Gastrocnemius medialis (tissue), 4 donors: ENCODE results near the gene NDUFS5. TPM values are rescaled to one million over a fixed set of nuclear protein-coding genes. Genes with fewer than 3 reads are reported as not detected.
"Not testable (repeated sequence)": the region's sequence is repeated elsewhere in the genome, so short reads cannot be mapped to it uniquely, and the experiment has no call there.

Experiments
- ATAC-seq, 2 donors: fragments of 150-250 bp; one replicate each; pipeline ENCODE4 v1.9.1; 2016
- DNase-seq, 2 donors: peaks; one replicate each; pipeline ENCODE4 v3.0.0-alpha.2; 2019
- H3K27ac ChIP-seq, 4 donors: fragments of 200-600 bp; sonication (generic); 1 replicate in 1 of 4; 2 replicates in 3 of 4; pipeline ENCODE4 v1.5.1; 2016 to 2018; ENCODE audit warnings: mild to moderate bottlenecking in 2 of 4, moderate library complexity in 1 of 4
- H3K27me3 ChIP-seq, 3 donors: fragments of 200-600 bp; sonication (generic) in 2 of 3; 1 replicate in 1 of 3; 2 replicates in 2 of 3; pipeline versions ENCODE4 v1.5.1 to v1.6.0; 2016 to 2019; ENCODE audit warnings: mild to moderate bottlenecking in 1 of 3, moderate library complexity in 1 of 3
- H3K36me3 ChIP-seq, 2 donors: fragments of 200-600 bp; sonication (generic) in 1 of 2; one replicate each; pipeline ENCODE4 v1.5.1; 2017 to 2018
- H3K4me1 ChIP-seq, 2 donors: fragments of 200-600 bp; sonication (generic) in 1 of 2; one replicate each; pipeline ENCODE4 v1.5.1; 2016 to 2017; ENCODE audit warnings: mild to moderate bottlenecking in 2 of 2
- H3K4me3 ChIP-seq, 4 donors: fragments of 200-600 bp; sonication (generic) in 3 of 4; 1 replicate in 1 of 4; 2 replicates in 3 of 4; pipeline ENCODE4 v1.5.1; 2016 to 2019; ENCODE audit warnings: mild to moderate bottlenecking in 2 of 4
- H3K9me3 ChIP-seq, 3 donors: fragments of 200-600 bp; sonication (generic) in 2 of 3; 1 replicate in 1 of 3; 2 replicates in 2 of 3; pipeline ENCODE4 v1.5.1; 2016 to 2019
- CTCF ChIP-seq, 5 experiments: fragments of 450-650 bp in 3 of 5; fragments of 200-600 bp in 2 of 5; sonication (generic) in 2 of 5; IDR thresholded peaks in 4 of 5; conservative IDR thresholded peaks in 1 of 5; 1 replicate in 4 of 5; 2 replicates in 1 of 5; pipeline ENCODE4 v1.5.1; 2016 to 2019; ENCODE audit warnings: antibody characterized with exemption in 5 of 5, mild to moderate bottlenecking in 3 of 5, moderate library complexity in 3 of 5
- POLR2A ChIP-seq, 2 donors: fragments of 450-650 bp; IDR thresholded peaks; one replicate each; pipeline ENCODE4 v1.6.1; 2017; ENCODE audit warnings: antibody characterized with exemption in 2 of 2, mild to moderate bottlenecking in 2 of 2, moderate library complexity in 2 of 2
- in situ Hi-C, 4 donors: fragments of 200-750 bp; cut with MboI; loops; one replicate each; pipeline versions ENCODE4 v1.15.0 to v1.8.0; 2017; ENCODE audit warnings: low sequenced_read_pairs in 4 of 4
- intact Hi-C: fragments of 100-400 bp; cut with DNase I; formaldehyde crosslinking; loops from one replicate; pipeline ENCODE4 v1.15.1; 2023; ENCODE audit warnings: low total_unique reads
- total RNA-seq, 4 donors: library from RNA; depleted of rRNA; stranded (reverse); fragments of >200 nt; gene quantifications; one replicate each; pipeline versions ENCODE4 v1.1.0 to v1.2.3, GENCODE V29; 2016

The NDUFS5 gene
- total RNA-seq, 4 donors from 2014 or later = 603 to 976 (median 911) TPM

- H3K9me3 ChIP-seq = no peaks in the 10 kb centered on the region
- no peaks in the 10 kb centered on the region for H3K4me1 ChIP-seq
- in situ Hi-C loops = no loop called here
- intact Hi-C loops = no loop called here
- ATAC-seq = no peak
- no peak for DNase-seq
- H3K27me3 ChIP-seq = no peaks in the 10 kb centered on the region
- no peak overlapping the region for H3K27ac ChIP-seq
- H3K4me3 ChIP-seq = no peak overlapping the region
- no peaks in the 10 kb centered on the region for H3K36me3 ChIP-seq
- no peak for TF ChIP-seq CTCF (IDR thresholded peaks at IDR 0.05 in 4 of 5, conservative IDR thresholded peaks at IDR 0.05 in 1 of 5)
- TF ChIP-seq POLR2A (IDR thresholded peaks at IDR 0.05) = no peak
These were observed 39.4 kb downstream of the NDUFS5 start for GRCh38 chr1:39065542-39065941.

DNA sequence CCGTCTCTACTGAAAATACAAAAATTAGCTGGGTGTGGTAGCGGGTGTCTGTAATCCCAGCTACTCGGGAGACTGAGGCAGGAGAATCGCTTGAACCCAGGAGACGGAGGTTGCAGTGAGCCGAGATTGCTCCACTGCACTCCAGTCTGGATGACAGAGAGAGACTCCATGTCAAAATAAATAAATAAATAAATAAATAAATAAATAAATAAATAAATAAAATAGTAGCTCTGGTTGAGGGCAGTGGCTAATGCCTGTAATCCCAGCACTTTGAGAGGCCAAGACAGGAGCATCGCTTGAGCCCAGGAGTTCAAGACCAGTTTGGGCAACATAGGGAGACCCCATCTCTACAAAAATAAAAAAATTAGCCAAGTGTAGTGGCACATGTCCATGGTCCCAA lies 42.1 kb downstream of the NDUFS5 start:
- DNase-seq, in situ Hi-C loops, H3K27me3 ChIP-seq, H3K27ac ChIP-seq, H3K4me1 ChIP-seq, ATAC-seq, H3K9me3 ChIP-seq, intact Hi-C loops, H3K36me3 ChIP-seq, H3K4me3 ChIP-seq: not testable (repeated sequence)

GRCh38 chr1:39071557-39071956 lies 45.4 kb downstream of the NDUFS5 start:
- H3K4me1 ChIP-seq, H3K36me3 ChIP-seq, H3K4me3 ChIP-seq, DNase-seq, H3K27ac ChIP-seq, H3K9me3 ChIP-seq, H3K27me3 ChIP-seq, intact Hi-C loops, in situ Hi-C loops, ATAC-seq: not testable (repeated sequence)

DNA sequence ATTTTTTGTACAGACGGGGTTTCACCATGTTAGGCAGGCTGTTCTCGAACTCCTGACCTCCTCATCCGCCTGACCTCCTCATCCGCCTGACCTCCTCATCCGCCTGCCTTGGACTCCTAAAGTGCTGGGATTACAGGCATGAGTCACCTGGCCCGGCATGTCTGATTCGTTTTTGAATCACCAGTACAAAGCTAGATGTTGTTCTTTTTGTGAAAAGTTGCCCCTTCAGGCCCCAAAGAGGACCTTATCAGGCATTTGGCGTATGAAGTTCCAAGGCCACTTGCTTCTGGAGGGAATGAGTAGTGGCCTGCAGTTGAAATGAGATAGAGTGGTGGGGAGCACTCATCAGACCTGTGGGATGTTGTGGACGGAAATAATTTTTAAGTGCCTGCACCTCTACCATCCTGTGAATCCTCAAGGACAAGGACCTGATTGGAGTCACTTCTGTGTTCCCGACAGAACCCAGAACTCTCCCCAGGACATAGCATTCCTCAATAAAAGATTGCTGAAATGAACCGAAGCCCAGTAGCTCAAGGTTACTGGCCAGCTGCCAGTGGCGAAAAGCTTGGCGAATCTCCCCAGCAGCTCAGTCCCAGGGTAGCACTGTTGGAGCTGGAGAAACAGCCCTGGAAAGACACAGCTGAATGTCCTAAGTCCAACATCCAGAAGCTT lies 50.1 kb downstream of the NDUFS5 start:
- H3K4me1 ChIP-seq = no peaks in the 10 kb centered on the region
- in situ Hi-C loops = loop anchor here in 2 of 4 donors (25.0 kb wide), 1 partner anchor 214 kb away; the partner anchor contains the start of genes MYCBP (in 2 of the 2) and RRAGC (in 2 of the 2)

GRCh38 chr1:39076799-39077148 lies 50.6 kb downstream of the NDUFS5 start:
- Histone ChIP-seq H3K9me3 (no peaks in the 10 kb centered on the region), H3K4me1 (no peaks in the 10 kb centered on the region), H3K27ac (peak overlapping the region; percentile 18 to 57 (median 48)), H3K4me3 (no peak overlapping the region), H3K36me3 (no peaks in the 10 kb centered on the region), H3K27me3 (peaks cover 2 to 10% (median 6%) of the 10 kb centered on the region in 3 donors)
- intact Hi-C loops = no loop called here
- ATAC-seq (no peak), DNase-seq (no peak)
- in situ Hi-C loops = loop anchor here in 2 of 4 donors (25.0 kb wide), 1 partner anchor 214 kb away; the partner anchor contains the start of genes MYCBP (in 2 of the 2) and RRAGC (in 2 of the 2)
- no peak for TF ChIP-seq CTCF (IDR thresholded peaks at IDR 0.05 in 4 of 5, conservative IDR thresholded peaks at IDR 0.05 in 1 of 5)
- no peak for TF ChIP-seq POLR2A (IDR thresholded peaks at IDR 0.05)

More for the DNA sequence above, 50.1 kb downstream of the NDUFS5 start:
- peak; percentile 40 to 72 for DNase-seq
- peaks cover 0 to 10% (median 6%) of the 10 kb centered on the region in 3 donors for H3K27me3 ChIP-seq
- no peaks in the 10 kb centered on the region for H3K9me3 ChIP-seq
- ATAC-seq = peak; percentile 79 to 83
- no peaks in the 10 kb centered on the region for H3K36me3 ChIP-seq
- H3K27ac ChIP-seq = peak overlapping the region; percentile 36 to 66 (median 46)
- intact Hi-C loops = no loop called here
- no peak overlapping the region for H3K4me3 ChIP-seq
- TF ChIP-seq POLR2A (IDR thresholded peaks at IDR 0.05) (no peak), CTCF (IDR thresholded peaks at IDR 0.05 in 4 of 5, conservative IDR thresholded peaks at IDR 0.05 in 1 of 5) (no peak)
